ENCODE measurements around the gene CHN1. TPM values are rescaled to one million over a fixed set of nuclear protein-coding genes. Genes with fewer than 3 reads are reported as not detected.

The CHN1 gene
- total and polyA plus RNA-seq, 2 of the 8 experiments (the other 6 are each of a cell fraction or from before 2014, with no cell fraction given) = 54.0 to 65.7 TPM

GRCh38 chr2:174794851-174795374 lies 210.3 kb downstream of the CHN1 start (continued):
- TF ChIP-seq ATF2 (IDR thresholded peaks at IDR 0.05; ENCODE audit: low read length) (no peak), USF2 (IDR thresholded peaks at IDR 0.05; ENCODE audit: low read length) (no peak), TBP (IDR thresholded peaks at IDR 0.05; ENCODE audit: low read depth, low read length) (no peak), SRF (IDR thresholded peaks at IDR 0.05; ENCODE audit: low read depth, low read length) (no peak), ASH2L (IDR thresholded peaks at IDR 0.05; ENCODE audit: low read length) (no peak), SP4 (IDR thresholded peaks at IDR 0.05; ENCODE audit: low read length) (no peak)

Data from H1 (cell line).